Endometrial microvascular endothelial cells (primary cell): ENCODE measurements around the gene NOTCH1. TPM values are rescaled to one million over a fixed set of nuclear protein-coding genes. Genes with fewer than 3 reads are reported as not detected.

ENCODE experiments used
- in situ Hi-C: cut with HindIII; loops from 2 replicates; pipeline ENCODE4 v1.10.0; 2017; ENCODE audit warnings: low sequenced_read_pairs, low pct_unique_long_range_greater_than_20kb; ENCODE audit errors: inconsistent ontology term
- total RNA-seq: library from RNA; depleted of rRNA; stranded (reverse); fragments of >200 nt; gene quantifications from one replicate; pipeline ENCODE4 v1.2.3, GENCODE V29; 2015; ENCODE audit errors: inconsistent ontology term

Gene NOTCH1
- total RNA-seq, 1 donor from 2014 or later: 63.9 TPM

DNA sequence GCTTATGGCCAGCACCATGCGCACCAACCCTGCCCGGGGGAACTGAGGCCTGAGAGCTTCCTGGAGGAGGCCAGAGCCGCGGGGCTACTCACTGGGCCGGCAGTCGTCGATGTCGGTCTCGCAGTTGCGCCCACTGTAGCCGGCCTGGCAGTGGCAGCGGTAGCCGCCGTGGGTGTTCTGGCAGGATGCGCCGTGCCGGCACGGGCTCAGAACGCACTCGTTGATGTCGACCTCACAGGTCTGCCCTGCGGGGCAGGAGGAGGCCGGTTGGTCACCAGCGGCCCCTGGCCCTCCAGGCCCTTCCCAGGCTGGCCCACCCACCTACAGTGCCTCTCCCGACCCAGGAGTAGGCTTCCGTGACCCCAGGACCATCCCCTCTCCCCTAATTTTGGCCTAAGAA is 35.3 kb downstream of the NOTCH1 start:
- in situ Hi-C loops: no loop called here

- in situ Hi-C loops: no loop called here
Measured at GRCh38 chr9:136509549-136509948, 36.3 kb downstream of the NOTCH1 start.

- in situ Hi-C loops: no loop called here
Measured at GRCh38 chr9:136508729-136509500, 36.9 kb downstream of the NOTCH1 start.

GRCh38 chr9:136507992-136508375 is 37.9 kb downstream of the NOTCH1 start:
- in situ Hi-C loops: no loop called here

DNA sequence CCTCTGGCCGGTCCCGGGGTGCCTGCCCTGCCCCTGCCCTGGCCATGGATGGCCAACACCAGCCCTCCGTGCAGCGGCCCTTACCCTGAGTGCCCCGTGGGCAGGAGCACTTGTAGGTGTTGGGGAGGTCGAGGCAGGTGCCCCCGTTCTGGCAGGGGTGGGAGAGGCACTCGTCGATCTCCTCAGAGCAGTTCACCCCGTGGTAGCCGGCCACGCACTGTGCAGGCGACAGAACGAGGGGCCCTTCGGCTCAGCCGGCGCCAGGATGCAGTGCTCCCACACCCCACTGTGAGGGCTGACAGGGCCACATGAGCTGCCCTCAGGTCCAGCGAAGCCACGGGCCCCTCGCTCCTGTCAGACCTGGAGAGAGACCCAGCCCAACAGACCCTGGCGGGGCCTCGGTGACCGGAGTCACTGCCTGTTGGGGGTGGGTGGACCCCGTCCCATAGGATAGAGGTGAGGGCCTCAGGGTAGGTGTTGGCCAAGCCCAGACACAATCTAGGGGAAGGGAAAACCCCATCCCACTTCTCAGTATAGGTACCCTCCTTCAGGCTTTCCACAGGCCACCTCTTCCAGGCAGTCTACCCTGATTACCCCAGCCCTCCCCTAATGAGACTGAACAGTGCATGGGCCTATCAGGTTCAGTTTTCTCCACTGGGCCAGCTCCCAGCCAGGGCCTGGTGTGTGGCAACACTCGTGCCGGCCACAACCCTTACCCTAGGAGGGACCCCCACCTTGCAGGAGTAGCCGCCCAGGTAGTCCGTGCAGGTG is 38.4 kb downstream of the NOTCH1 start:
- in situ Hi-C loops: no loop called here

DNA sequence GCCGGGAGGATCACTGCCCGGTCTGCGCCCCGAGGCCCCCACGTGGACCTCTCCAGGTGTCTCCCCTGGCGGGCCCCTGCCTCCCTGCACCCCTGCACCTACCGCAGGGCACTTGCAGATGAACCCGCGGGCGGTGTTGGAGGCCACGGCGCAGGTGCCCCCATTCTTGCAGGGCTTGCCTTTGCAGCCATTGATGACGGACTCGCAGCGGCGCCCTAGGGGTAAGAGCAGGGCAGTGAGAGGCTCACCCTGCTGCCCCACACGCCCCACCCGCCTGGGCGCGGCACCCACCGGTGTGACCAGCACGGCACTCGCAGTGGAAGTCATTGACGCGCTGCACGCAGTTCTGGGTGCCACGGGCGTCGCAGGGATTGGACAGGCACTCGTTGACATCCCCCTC is 39.4 kb downstream of the NOTCH1 start:
- in situ Hi-C loops: no loop called here

DNA sequence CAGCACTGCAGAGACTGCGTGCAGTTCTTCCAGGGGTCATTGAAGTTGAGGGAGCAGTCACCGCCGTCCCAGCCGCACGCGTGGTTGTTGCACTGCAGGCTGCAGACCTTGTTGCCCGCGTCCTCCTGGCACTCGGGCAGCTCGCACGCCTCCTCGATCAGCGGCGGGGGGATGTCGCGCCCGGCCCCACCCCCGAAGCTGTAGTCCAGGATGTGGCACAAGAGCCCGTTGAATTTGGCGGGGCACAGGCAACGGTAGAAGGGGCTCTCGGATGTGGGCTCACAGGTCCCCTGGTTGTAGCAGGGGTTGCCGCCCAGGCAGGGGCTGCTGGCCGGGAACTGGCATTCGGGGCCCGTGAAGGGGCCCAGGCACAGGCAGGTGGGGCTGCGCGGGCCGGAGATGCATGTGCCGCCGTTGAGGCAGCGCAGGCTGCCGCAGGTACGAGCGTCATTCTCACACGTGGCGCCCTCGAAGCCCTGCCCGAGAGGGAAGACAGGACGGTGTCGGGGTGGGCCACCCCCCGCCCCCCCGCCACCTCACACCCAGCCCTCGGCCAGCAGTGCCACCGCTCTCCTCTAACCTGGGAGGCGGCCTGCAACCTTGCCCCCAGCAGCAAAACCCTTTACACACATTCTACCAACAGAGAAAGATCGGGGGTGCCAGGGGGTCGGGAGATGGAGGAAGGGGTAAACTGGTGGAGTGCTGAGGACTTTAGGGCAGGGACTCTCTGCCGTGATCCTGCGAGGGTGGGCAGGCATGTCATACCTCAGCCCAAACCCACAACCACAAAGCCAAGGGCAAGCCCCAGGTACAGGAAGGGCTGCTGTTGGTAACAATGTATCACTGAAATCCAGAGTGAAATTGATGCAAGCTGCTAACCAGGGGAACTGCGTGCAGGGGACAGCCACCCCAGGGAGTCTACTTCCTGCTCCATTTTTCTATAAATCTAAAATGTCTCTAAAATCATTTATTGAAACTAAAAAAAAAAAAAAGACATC is 40.1 kb downstream of the NOTCH1 start:
- in situ Hi-C loops: no loop called here

GRCh38 chr9:136504512-136505348 is 41.1 kb downstream of the NOTCH1 start:
- in situ Hi-C loops: no loop called here

DNA sequence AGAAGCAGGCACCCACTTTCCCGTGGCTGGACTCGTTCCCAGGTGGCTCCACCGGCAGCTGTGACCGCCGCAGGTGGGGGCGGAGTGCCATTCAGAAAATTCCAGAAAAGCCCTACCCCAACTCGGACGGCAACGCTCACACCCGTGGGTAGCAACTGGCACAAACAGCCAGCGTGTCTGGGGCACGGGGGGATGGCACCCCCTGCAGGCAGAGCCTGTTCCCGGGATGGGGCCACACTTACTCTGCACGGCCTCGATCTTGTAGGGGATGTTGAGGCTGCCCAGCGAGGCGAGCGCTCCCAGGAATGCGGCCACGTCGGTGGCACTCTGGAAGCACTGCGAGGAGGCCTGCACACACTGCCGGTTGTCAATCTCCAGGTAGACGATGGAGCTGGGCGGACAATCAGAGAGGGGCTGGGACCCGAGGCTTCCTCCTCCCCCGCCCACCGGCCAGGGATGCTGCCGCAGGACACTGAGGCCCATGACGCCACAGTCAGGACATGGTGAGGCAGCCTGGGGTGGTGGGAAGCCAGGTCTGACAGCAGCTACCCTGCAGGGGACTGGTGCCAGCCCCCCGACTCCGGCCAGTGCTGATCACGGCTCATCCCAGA is 42.8 kb downstream of the NOTCH1 start:
- in situ Hi-C loops: no loop called here

- in situ Hi-C loops: no loop called here
Measured at GRCh38 chr9:136502196-136502595, 43.7 kb downstream of the NOTCH1 start.

- in situ Hi-C loops: no loop called here
Measured at GRCh38 chr9:136501686-136502085, 44.2 kb downstream of the NOTCH1 start.

DNA sequence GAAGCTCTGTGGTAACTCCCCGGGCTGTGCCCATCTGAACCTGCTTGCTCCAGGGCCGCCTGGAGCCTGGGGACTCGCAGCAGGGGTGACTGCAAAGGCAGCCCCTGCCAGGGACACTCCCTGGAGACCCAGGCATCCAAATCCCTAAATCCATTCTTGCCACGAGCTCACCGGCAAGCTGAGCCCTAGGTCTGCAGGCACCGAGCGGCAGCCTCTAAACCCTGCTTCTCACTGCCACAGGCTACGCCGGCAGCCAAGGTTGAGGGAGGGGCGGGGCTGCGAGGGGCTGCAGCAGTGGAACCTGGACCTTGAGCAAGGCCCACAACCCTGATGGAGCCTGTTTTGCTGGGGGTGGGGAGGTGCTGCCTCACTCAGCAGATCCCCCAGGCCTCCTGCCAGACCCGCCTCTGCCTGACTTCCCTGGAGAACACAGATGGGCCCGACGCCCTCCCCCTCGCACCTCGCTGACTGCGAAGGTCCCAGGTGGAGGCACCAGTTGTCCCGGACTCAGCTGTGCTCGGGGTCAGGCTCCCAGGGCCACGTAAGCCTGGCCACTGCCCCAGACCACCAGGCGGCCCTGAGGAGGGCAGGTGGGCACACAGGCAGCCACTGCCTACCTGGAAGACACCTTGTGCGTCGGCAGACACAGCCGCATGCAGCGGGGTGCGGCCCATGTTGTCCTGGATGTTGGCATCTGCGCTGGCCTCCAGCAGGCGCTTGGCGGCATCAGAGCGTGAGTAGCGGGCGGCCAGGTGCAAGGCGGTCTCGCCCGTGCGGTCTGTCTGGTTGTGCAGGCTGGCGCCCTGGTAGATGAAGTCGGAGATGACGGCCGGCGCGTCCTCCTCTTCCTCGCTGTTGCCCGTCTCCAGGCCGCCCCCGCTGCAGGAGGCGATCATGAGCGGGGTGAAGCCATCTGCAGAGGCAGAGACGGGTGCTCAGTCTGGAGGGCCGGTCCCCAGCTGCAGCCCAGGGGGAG is 45.6 kb downstream of the NOTCH1 start:
- in situ Hi-C loops: no loop called here

DNA sequence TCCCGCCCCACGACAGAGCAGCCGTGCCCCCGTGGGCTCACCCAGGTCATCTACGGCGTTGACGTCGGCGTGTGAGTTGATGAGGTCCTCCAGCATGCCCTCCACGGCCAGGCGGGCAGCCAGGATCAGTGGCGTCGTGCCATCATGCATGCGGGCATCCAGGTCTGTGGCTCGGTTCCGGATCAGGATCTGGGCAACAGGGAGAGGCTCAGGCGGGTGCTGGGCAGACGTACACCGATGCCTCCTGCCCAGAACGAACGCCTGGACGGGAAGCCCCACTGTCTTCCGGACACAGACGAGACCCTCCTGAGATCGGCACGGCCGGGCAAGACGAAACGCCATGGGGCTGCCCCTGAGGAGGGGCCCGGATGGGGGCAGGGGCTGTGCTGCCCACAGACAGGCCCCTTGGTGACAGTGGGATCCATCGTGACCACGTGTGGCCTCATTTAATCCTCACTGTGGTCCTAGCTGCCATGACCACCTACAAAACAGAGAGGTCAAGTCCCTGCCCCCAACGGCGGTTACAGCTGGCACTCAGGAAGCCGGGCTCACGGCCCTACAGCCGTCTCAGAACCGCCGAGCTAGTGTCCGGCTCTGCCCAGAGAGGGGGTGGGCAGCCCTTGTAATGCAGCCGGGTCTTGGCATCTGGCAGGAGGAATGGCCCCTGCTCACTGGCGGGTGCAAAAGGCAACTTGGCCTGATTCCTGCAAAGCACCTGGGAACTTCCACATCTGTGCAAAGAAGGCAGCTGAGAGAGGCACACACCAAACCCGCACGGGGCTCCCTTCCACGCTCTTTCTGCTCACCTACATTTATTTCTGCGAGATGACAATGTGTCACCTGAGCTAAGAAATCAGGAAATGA is 46.5 kb downstream of the NOTCH1 start:
- in situ Hi-C loops: no loop called here

DNA sequence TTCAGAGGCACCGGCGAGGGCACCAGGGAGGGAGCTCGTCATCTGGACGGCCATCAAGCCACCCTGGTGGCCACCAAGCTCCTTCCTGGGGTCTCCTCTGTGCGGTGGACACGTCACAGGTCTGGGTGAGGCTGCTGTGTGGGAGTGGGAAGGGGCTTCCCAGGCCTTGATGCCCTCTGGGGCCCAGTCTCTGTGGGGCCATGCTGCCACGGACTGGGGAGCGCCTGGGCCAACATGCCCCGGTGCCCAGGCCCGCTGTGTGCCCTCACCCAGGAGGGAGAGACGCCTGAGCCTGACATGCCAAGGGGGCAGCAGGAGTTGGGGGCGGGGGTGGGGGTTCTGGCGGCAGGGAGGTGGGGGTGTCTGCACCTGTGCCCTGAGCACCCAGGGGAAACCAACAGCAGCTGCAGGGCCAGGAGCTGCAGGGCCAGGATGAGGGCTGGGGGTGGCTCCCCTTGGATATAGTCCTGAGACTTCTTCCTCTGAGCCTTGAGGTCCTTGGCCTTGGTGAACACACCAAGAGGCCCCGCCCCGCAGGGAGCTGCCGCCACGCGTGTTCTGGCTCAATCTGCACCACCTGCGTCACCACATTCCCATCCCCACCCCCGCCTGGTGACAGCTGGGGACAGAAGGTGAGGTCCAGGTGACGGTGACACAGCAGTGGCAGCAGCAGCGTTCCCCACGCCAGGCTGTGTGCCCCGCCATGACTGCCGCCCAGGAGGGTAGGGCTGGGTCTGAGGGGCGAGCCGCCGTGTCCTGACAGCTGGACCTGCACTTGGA is 47.7 kb downstream of the NOTCH1 start:
- in situ Hi-C loops: no loop called here

DNA sequence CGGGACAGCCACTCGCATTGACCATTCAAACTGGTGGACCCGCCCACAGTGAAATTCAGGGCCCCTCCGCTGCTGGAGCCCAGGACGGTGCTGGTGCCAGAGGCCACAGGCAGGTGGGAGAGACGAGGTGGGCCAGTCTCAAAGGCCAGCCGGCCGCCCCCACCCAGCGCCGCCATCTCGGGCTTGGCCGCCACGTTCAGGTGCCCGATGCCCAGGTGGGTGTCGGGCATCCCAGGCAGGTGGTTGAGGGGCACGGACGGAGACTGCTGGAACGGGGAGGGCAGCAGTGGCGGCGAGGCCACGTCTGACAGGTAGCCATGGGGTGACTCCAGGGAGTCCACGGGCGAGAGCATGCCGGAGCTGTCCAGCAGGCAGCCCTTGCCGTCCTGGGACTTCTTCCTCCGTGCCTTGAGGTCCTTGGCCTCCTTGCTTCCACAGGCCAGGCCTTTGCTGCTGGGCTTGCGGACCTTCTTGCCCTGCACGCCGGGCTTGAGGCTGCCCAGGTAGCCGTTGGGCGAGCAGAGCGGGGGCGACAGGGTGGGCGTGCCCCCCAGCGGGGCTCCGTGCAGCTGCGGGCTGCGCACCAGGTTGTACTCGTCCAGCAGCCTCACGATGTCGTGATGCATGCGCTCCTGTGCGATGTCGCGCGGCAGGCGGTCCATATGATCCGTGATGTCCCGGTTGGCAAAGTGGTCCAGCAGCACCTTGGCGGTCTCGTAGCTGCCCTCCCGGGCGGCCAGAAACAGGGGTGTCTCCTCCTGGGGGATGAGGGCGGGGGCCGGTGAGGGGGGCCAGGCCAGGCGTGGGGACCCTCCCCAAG is 48.8 kb downstream of the NOTCH1 start:
- in situ Hi-C loops: no loop called here
